ENCODE data around the gene GPR176.

- TF ChIP-seq CTCF (IDR thresholded peaks at IDR 0.05) (no peak), POLR2A (IDR thresholded peaks at IDR 0.05) (no peak)
These were observed 89.9 kb downstream of the GPR176 start for GRCh38 chr15:39830166-39830565.

Measured in thyroid gland (tissue), 4 donors.